HEK293 (cell line): ENCODE results near the gene SS18L1.
A peak's percentile ranks its signal among the peaks of the same experiment; 100 is the strongest.

Source experiments
- CTCF ChIA-PET: fragments of 350-600 bp; formaldehyde crosslinking; extraction: SDS; loops from one replicate; lab custom pipeline; 2021; ENCODE audit warnings: antibody characterized with exemption; lab: Yijun Ruan, JAX
- POLR2A ChIA-PET: fragments of 300-600 bp; formaldehyde crosslinking; extraction: SDS; loops from one replicate; lab custom pipeline; 2020; ENCODE audit warnings: antibody characterized with exemption, inconsistent platforms; lab: Yijun Ruan, JAX
- H3K27ac ChIP-seq: fragments of 200-500 bp; sonication (Bioruptor generic); 2 replicates; pipeline ENCODE4 v1.5.1; 2014; ENCODE audit warnings: low read depth, low read length, control low read depth, inconsistent platforms; ENCODE audit errors: extremely low read depth
- H3K36me3 ChIP-seq, 2 experiments: fragments of 200-500 bp in 1 of 2; sonication (Bioruptor generic) in 1 of 2; 1 replicate in 1 of 2; 2 replicates in 1 of 2; pipeline ENCODE4 v1.5.1; 2014 to 2017; ENCODE audit warnings: inconsistent platforms in 2 of 2, low read length in 2 of 2; ENCODE audit not compliant: control insufficient read depth in 2 of 2, insufficient read depth in 1 of 2
- H3K4me1 ChIP-seq: fragments of 200-500 bp; sonication (Bioruptor generic); 2 replicates; pipeline ENCODE4 v1.5.1; 2014; ENCODE audit warnings: mild to moderate bottlenecking, low read length, inconsistent platforms; ENCODE audit not compliant: control insufficient read depth, insufficient read depth
- H3K4me3 ChIP-seq: 2 replicates; pipeline ENCODE4 v1.5.1; 2011; ENCODE audit warnings: low read depth, mild to moderate bottlenecking, control low read depth, low read length, moderate library complexity
- H3K9me3 ChIP-seq: fragments of 200-500 bp; sonication (Bioruptor generic); 2 replicates; pipeline ENCODE4 v1.5.1; 2014; ENCODE audit warnings: low read depth, low read length, inconsistent platforms; ENCODE audit not compliant: control insufficient read depth, insufficient read depth
- EGR2 ChIP-seq: fragments of 450-650 bp; formaldehyde crosslinking; IDR thresholded peaks from 2 replicates; pipeline ENCODE4 v1.5.1; 2016; ENCODE audit warnings: low read depth, missing biosample characterization, missing genetic modification characterization
- KLF1 ChIP-seq: fragments of 450-650 bp; formaldehyde crosslinking; IDR thresholded peaks from 2 replicates; pipeline ENCODE4 v1.5.1; 2016; ENCODE audit warnings: missing biosample characterization, missing genetic modification characterization
- KLF8 ChIP-seq: fragments of 450-650 bp; formaldehyde crosslinking; IDR thresholded peaks from 2 replicates; pipeline ENCODE4 v1.5.1; 2016; ENCODE audit warnings: missing biosample characterization, missing genetic modification characterization
- MYNN ChIP-seq: fragments of 450-650 bp; formaldehyde crosslinking; IDR thresholded peaks from 2 replicates; pipeline ENCODE4 v1.5.1; 2016; ENCODE audit warnings: missing biosample characterization, missing genetic modification characterization, borderline replicate concordance
- OSR2 ChIP-seq: fragments of 450-650 bp; formaldehyde crosslinking; IDR thresholded peaks from 2 replicates; pipeline ENCODE4 v1.5.1; 2016; ENCODE audit warnings: missing biosample characterization, missing genetic modification characterization
- OVOL3 ChIP-seq: fragments of 450-650 bp; formaldehyde crosslinking; IDR thresholded peaks from 2 replicates; pipeline ENCODE4 v1.5.1; 2016; ENCODE audit warnings: missing biosample characterization, missing genetic modification characterization
- SETDB1 ChIP-seq: IDR thresholded peaks from one replicate; pipeline ENCODE4 v1.6.1; 2017; ENCODE audit warnings: mild to moderate bottlenecking, low read length, moderate library complexity, mixed read lengths; ENCODE audit not compliant: insufficient read length
- TCF7L2 ChIP-seq: IDR thresholded peaks from 2 replicates; pipeline ENCODE4 v1.6.1; 2011; ENCODE audit warnings: low read depth, mild to moderate bottlenecking, inconsistent platforms, low read length, moderate library complexity, borderline replicate concordance
- WT1 ChIP-seq: fragments of 450-650 bp; formaldehyde crosslinking; IDR thresholded peaks from 2 replicates; pipeline ENCODE4 v1.5.1; 2016; ENCODE audit warnings: missing biosample characterization, missing genetic modification characterization
- ZBTB1 ChIP-seq: fragments of 450-650 bp; formaldehyde crosslinking; IDR thresholded peaks from 2 replicates; pipeline ENCODE4 v1.5.1; 2016; ENCODE audit warnings: missing biosample characterization, missing genetic modification characterization
- ZBTB17 ChIP-seq: fragments of 450-650 bp; formaldehyde crosslinking; IDR thresholded peaks from 2 replicates; pipeline ENCODE4 v1.5.1; 2016; ENCODE audit warnings: missing biosample characterization, missing genetic modification characterization
- ZBTB20 ChIP-seq: fragments of 450-650 bp; formaldehyde crosslinking; IDR thresholded peaks from 2 replicates; pipeline ENCODE4 v1.5.1; 2016; ENCODE audit warnings: missing biosample characterization, missing genetic modification characterization
- ZBTB21 ChIP-seq: fragments of 450-650 bp; formaldehyde crosslinking; IDR thresholded peaks from 2 replicates; pipeline ENCODE4 v1.5.1; 2017; ENCODE audit warnings: missing biosample characterization, missing genetic modification characterization
- ZFHX2 ChIP-seq: fragments of 450-650 bp; formaldehyde crosslinking; conservative IDR thresholded peaks from 2 replicates; pipeline ENCODE4 v1.5.1; 2016; ENCODE audit warnings: missing biosample characterization, missing genetic modification characterization
- ZNF157 ChIP-seq: fragments of 450-650 bp; formaldehyde crosslinking; IDR thresholded peaks from 2 replicates; pipeline ENCODE4 v1.5.1; 2016; ENCODE audit warnings: missing biosample characterization, missing genetic modification characterization
- ZNF214 ChIP-seq: fragments of 450-650 bp; formaldehyde crosslinking; IDR thresholded peaks from 2 replicates; pipeline ENCODE4 v1.5.1; 2017; ENCODE audit warnings: missing biosample characterization, mild to moderate bottlenecking, missing genetic modification characterization, borderline replicate concordance
- ZNF266 ChIP-seq: fragments of 450-650 bp; formaldehyde crosslinking; IDR thresholded peaks from 2 replicates; pipeline ENCODE4 v1.5.1; 2016; ENCODE audit warnings: missing biosample characterization, missing genetic modification characterization, low read depth
- ZNF544 ChIP-seq: fragments of 450-650 bp; formaldehyde crosslinking; IDR thresholded peaks from 2 replicates; pipeline ENCODE4 v1.5.0; 2017; ENCODE audit warnings: missing biosample characterization, missing genetic modification characterization
- ZNF600 ChIP-seq: fragments of 450-650 bp; formaldehyde crosslinking; IDR thresholded peaks from 2 replicates; pipeline ENCODE4 v1.5.1; 2016; ENCODE audit warnings: missing biosample characterization, missing genetic modification characterization
- ZNF843 ChIP-seq: fragments of 450-650 bp; formaldehyde crosslinking; IDR thresholded peaks from 2 replicates; pipeline ENCODE4 v1.5.1; 2016; ENCODE audit warnings: missing biosample characterization, missing genetic modification characterization
- ZSCAN18 ChIP-seq: fragments of 450-650 bp; formaldehyde crosslinking; IDR thresholded peaks from 2 replicates; pipeline ENCODE4 v1.5.1; 2016; ENCODE audit warnings: missing biosample characterization, missing genetic modification characterization
- TF ChIP-seq, protein P1 (sequence below): fragments of 450-650 bp; formaldehyde crosslinking; IDR thresholded peaks from 2 replicates; pipeline ENCODE4 v1.5.1; 2016; ENCODE audit warnings: missing biosample characterization, missing genetic modification characterization
- TF ChIP-seq, protein P2 (sequence below): fragments of 450-650 bp; formaldehyde crosslinking; IDR thresholded peaks from 2 replicates; pipeline ENCODE4 v1.5.1; 2016; ENCODE audit warnings: missing biosample characterization, missing genetic modification characterization

SS18L1 gene

DNA sequence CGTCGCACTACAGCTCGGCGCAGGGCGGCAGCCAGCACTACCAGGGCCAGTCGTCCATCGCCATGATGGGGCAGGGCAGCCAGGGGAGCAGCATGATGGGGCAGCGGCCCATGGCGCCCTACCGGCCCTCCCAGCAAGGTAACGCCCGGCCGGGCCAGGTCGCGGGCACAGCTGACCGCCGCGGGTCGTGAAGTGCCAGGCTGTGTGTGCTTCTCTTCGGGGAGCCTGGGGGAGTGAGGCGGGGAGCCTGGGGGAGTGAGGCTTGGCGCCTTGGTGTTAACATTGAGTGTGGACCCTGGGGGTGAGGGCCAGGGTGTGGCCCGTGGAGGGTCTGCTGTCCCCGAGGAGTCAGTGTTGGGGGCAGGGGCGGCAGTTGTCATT, 19.9 kb downstream of the SS18L1 start:
- ChIA-PET CTCF (no interaction called here), POLR2A (no interaction called here)
- H3K4me1 ChIP-seq = no peaks in the 10 kb centered on the region
- H3K36me3 ChIP-seq = peaks cover 0 to 65% of the 10 kb centered on the region in 2 experiments; a peak in 2 of 3 replicates
- no peak overlapping the region for H3K4me3 ChIP-seq
- TF ChIP-seq ZNF843 (tag by site-specific recombination) = no peak
- H3K27ac ChIP-seq = no peak overlapping the region
- no peaks in the 10 kb centered on the region for H3K9me3 ChIP-seq

GRCh38 chr20:62163986-62164762, 20.6 kb downstream of the SS18L1 start:
- H3K27ac ChIP-seq = no peak overlapping the region
- POLR2A ChIA-PET = no interaction called here
- H3K4me3 ChIP-seq = no peak overlapping the region
- H3K9me3 ChIP-seq = no peaks in the 10 kb centered on the region
- H3K36me3 ChIP-seq = peaks cover 0 to 67% of the 10 kb centered on the region in 2 experiments; a peak in 2 of 3 replicates
- peak; percentile 39 for TF ChIP-seq KLF1
- no peak for TF ChIP-seq WT1
- TF ChIP-seq ZNF544 = no peak
- TF ChIP-seq KLF8 = peak; percentile 12; the same call in 1 of the 2 replicates
- CTCF ChIA-PET = interaction anchor here (1.5 kb wide), 1 partner anchor 8 kb away, joined by 3 read pairs; no protein-coding TSS in a partner anchor
- H3K4me1 ChIP-seq = no peaks in the 10 kb centered on the region

GRCh38 chr20:62164879-62165761, 21.6 kb downstream of the SS18L1 start:
- CTCF ChIA-PET = interaction anchor here (1.5 kb wide), 1 partner anchor 9 kb away, joined by 3 read pairs; no protein-coding TSS in a partner anchor
- Histone ChIP-seq H3K4me1 (no peaks in the 10 kb centered on the region), H3K27ac (no peak overlapping the region), H3K36me3 (peaks cover 0 to 70% of the 10 kb centered on the region in 2 experiments; a peak in 2 of 3 replicates), H3K4me3 (no peak overlapping the region), H3K9me3 (no peaks in the 10 kb centered on the region)
- TF ChIP-seq, protein P1, sequence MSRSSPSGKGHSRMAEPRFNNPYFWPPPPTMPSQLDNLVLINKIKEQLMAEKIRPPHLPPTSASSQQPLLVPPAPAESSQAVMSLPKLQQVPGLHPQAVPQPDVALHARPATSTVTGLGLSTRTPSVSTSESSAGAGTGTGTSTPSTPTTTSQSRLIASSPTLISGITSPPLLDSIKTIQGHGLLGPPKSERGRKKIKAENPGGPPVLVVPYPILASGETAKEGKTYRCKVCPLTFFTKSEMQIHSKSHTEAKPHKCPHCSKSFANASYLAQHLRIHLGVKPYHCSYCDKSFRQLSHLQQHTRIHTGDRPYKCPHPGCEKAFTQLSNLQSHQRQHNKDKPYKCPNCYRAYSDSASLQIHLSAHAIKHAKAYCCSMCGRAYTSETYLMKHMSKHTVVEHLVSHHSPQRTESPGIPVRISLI = no peak
- no peak for TF ChIP-seq ZBTB1
- 0 out of 2 replicates have a peak, but pooled peaks have one; percentile 9 for TF ChIP-seq EGR2 (tag by site-specific recombination)
- TF ChIP-seq, protein P2, sequence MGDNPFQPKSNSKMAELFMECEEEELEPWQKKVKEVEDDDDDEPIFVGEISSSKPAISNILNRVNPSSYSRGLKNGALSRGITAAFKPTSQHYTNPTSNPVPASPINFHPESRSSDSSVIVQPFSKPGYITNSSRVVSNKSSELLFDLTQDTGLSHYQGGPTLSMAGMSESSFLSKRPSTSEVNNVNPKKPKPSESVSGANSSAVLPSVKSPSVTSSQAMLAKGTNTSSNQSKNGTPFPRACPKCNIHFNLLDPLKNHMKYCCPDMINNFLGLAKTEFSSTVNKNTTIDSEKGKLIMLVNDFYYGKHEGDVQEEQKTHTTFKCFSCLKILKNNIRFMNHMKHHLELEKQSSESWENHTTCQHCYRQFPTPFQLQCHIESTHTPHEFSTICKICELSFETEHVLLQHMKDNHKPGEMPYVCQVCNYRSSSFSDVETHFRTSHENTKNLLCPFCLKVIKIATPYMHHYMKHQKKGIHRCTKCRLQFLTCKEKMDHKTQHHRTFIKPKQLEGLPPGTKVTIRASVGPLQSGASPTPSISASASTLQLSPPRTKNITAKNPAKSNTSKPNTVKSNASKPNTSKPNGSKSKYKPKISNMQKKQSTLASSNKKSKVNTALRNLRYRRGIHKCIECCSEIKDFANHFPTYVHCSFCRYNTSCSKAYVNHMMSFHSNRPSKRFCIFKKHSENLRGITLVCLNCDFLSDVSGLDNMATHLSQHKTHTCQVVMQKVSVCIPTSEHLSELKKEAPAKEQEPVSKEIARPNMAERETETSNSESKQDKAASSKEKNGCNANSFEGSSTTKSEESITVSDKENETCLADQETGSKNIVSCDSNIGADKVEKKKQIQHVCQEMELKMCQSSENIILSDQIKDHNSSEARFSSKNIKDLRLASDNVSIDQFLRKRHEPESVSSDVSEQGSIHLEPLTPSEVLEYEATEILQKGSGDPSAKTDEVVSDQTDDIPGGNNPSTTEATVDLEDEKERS (tag by site-specific recombination) = no peak
- TF ChIP-seq ZNF266 (tag by site-specific recombination) = no peak
- TF ChIP-seq OSR2 (tag by site-specific recombination) = no peak
- TF ChIP-seq ZNF214 (tag by site-specific recombination) = no peak
- no peak for TF ChIP-seq ZSCAN18 (tag by site-specific recombination)
- no peak for TF ChIP-seq OVOL3 (tag by site-specific recombination)
- no peak for TF ChIP-seq ZBTB21 (tag by site-specific recombination)
- no peak for TF ChIP-seq ZBTB20 (tag by site-specific recombination)
- TF ChIP-seq MYNN (tag by site-specific recombination) = no peak
- TF ChIP-seq ZNF600 (tag by site-specific recombination) = peak; percentile 87
- no peak for TF ChIP-seq SETDB1
- TF ChIP-seq ZBTB17 (tag by site-specific recombination) = no peak
- no peak for TF ChIP-seq ZNF157
- peak; percentile 36; the same call in 1 of the 2 replicates for TF ChIP-seq ZFHX2 (tag by site-specific recombination)
- TF ChIP-seq TCF7L2 = no peak
- POLR2A ChIA-PET = no interaction called here
